Hematopoietic multipotent progenitor cell (in vitro differentiated cells): ENCODE measurements around the gene PRAC1. TPM values are rescaled to one million over a fixed set of nuclear protein-coding genes. Genes with fewer than 3 reads are reported as not detected.
A peak's percentile ranks its signal among the peaks of the same experiment; 100 is the strongest.

Experiments used
- DNase-seq, 3 donors: peaks; one replicate each; pipeline ENCODE4 v3.0.0-alpha.2; 2011 to 2015; ENCODE audit warnings: low read depth in 2 of 3, low spot score in 2 of 3
- total RNA-seq: library from RNA; depleted of rRNA; stranded (reverse); fragments of >200 nt; gene quantifications from one replicate; pipeline ENCODE4 v1.2.3, GENCODE V29; 2012

The PRAC1 gene
- total RNA-seq = not detected

DNA sequence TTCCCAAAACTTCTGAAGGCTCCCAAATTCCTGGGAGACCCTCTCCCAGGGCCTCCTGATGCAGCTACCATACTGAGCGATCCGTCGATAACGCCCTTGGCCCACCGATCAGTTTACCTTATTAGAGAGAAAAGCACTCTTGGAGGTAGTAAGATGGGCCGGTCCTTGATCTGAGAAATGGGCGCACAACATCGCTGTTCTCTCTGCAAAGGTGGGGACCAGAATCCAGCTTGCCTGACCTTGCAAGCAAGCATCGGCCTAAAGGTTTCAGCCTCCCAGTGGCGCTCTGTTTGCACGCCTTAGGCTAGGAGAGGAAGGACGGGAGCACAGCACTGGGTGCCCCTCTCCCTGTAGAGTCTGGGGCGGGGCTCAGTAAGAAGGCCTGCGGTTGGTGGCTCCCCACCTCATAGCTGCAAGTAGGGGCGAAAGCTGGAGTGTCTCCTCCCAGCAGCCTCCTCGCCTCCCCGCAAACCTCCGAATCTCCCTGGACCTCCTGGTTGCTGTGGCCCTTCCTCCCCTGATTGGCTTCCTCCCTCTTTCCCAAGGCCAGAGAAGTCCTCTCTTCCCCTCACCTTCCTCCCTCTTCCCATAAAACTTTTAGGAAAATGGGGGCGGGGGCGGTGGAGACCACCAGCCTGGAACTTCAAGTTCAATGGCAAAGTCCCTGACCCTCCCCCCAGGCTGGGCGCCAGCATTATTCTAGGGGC, at the start of gene PRAC1:
Gene PRAC1 (minus strand): TSS at position 318 of the 707 bp plus-strand sequence. CDS start 126 bp downstream, at position 192.
- no peak for DNase-seq

DNA sequence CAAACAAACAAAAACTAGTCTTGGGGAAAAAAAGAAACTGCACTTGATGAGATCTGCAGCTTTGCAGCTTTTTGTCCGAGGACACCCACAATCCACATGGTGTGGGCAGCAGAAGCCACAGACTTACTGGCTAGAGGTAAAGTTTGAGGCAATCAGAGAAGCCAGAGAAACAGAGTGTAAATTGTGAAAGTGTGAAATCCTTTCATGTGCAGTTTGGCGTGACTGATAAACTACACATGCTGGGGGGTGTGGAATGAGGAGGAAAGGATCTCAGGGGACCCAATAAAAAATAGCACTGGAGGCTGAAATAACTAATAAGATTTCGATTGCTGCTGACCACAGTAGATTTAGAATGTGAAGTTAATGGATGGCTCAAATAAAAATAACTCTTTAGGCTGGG, 48.6 kb upstream of the PRAC1 start:
- no peak for DNase-seq

DNA sequence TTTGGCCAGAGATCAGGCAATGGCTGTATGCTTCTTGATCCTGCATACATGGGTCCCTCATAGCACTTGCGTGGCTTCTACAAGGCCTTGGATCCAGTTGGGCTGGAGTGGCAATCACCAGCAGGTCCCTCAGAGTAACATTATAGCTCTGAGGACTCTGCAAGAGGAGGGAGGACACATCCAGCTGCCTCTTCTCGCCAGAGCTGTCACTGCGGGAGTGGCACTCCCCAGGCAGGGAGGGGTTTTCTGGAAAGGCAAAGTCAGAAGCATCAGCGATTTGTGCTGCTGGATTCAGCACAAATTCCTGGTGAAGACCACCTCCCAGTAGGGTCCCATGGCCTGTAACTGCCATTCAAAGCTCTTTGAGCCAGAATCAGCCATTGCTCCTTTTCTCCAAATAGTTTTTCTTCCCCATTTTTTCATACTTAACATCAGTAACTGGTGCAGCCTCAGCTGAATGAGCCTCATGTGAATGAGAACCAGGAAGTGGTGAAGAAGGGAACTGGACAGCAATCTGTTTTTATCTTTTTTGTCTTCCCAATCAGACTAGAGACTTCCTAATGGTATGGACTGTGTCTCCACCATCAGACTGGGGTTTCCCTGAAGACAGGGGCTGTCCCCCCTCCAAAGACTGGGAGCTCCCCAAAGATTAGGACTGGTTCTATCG, 46.8 kb upstream of the PRAC1 start:
- DNase-seq = no peak

DNA sequence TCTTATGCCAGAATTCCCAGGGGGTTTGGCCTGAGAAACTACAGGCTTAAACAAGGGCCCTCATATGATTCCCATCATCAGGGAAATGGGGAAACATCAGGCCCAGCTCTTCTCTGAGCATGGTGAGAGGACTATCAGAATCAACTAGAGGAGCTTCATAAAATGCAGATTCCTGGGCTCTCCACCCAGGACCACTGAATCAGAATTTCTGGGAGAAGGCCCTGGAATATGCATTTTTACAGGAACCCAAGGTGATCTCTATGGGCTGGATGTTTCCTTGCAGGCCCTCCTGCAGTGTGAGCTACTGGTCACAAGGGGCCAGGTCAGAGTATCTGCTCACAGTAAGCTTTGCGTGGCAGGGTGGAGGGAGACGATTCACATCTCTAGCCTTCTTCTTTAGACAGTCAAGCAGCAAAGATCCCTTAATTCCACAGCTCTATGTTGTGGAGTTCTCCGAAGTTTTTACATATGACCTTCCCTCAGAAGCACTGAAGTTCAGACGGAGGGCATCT, 45.0 kb upstream of the PRAC1 start:
- DNase-seq = no peak

DNA sequence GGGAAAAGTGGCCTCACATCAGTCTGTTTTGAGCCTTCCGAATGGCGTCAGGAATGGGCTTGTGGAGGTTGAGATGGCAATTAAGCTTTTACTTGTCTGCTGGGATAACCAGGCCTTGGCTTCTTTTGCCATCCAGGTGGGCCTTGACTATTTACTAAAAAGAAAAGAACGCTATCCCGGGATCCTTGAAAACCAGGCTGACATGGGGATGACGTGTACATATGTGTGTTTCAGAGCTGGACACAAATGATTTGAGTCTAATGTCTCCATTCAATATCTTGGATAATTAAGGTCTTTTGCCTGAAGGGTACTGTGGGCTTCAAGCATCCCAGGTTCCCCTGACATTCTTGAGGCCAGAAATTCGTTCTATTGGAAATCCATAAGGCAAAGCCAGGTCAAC, 38.8 kb upstream of the PRAC1 start:
- DNase-seq = no peak

DNA sequence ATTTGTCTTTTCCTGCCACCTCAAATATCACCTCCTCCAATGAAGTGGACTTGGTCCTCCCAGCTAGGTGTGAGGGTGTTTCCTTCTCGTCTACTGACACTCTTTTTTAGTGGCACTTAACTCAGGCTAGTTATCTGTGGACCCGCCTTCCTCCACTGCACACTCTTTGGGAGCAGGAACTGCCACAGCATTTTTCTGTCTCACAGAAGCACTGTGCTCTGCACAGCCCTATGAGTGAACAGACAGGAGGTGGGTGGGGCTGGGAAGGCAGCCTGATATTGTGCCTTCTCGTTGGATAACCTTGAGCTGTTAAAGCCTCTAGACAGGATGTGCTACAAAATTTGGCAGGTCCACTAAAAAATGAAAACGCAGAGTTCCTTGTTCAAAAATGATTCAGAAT, 38.1 kb upstream of the PRAC1 start:
- no peak for DNase-seq

DNA sequence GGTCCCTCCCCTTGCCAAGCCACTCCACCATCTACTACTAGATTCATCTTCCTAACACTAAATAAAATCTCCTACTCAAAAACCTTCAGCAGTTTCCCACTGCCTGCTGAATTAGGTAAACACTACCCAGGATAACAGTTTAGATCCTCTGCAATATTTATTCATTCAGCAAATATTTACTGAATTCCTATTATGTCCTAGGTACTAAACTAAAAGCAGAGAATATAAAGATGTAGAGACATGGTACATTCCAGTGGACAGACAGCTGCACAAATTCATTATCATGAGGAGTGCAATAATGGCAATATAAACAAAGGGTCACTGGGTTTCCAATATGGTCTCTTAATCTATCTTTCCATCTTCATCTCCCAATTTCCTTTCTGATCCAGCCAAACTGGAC, 37.0 kb upstream of the PRAC1 start:
- no peak for DNase-seq

DNA sequence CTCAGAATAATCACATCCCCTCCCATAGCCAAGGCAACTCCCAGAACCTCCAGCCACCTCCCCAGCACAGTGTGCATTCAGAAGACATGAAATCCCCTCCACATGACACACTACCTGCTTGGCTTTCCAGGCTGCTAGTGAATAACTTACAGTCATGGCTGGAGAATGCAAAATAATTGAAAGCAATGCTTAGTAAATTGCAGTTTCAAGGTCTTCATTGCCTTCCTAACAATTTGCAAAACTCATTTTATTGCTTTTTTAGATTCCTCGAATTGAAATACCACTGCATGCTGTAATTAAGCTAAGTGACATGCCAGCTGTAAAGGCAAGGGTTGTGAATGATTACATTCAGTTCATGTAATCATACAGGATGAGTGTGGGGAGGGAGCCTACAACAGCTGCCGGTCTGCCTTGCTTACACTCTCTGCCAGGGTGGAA, 35.2 kb upstream of the PRAC1 start:
- DNase-seq = no peak

DNA sequence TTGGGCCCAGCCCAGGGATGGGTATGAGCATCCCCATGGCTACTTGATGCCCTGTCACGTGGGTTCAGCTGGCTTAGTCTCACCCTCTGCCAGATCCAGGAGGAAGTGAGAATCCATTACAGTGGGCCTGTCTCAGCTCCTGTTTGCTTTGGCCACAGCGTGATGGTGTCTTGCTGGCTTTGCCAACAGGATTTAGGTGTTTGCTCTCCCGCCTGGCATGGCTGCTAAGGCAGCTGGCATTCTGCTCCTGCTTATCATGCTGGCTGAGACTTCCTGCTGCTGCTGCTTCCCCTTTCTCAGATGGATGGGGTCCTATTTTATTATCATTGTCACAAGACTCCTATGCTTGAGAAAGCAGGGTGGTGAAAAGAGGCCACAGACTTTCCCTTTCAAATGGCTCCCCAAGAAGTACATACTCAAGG, 34.5 kb upstream of the PRAC1 start:
- peak in 2 of 3 donors; percentile 52 to 68 for DNase-seq

DNA sequence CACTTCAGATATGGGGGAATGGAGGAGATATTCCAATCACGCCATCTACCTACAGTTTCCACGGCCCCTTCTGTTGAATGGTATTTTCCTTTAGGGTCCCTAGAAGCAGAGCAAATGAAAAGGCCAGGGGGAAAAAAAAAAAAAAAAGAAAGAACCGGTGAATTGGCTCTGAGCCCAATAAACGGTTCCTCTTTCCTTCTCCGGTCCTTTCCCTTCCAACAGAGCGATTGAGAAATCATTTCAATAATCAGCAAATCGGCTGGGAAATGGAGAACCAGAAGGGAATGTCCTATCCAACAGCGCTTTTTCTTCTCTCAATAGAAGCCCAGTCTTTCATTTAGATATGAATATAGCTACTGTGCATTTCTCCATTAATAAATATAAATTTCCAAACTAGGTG, 33.0 kb upstream of the PRAC1 start:
- peak in 2 of 3 donors; percentile 38 to 59 for DNase-seq

DNA sequence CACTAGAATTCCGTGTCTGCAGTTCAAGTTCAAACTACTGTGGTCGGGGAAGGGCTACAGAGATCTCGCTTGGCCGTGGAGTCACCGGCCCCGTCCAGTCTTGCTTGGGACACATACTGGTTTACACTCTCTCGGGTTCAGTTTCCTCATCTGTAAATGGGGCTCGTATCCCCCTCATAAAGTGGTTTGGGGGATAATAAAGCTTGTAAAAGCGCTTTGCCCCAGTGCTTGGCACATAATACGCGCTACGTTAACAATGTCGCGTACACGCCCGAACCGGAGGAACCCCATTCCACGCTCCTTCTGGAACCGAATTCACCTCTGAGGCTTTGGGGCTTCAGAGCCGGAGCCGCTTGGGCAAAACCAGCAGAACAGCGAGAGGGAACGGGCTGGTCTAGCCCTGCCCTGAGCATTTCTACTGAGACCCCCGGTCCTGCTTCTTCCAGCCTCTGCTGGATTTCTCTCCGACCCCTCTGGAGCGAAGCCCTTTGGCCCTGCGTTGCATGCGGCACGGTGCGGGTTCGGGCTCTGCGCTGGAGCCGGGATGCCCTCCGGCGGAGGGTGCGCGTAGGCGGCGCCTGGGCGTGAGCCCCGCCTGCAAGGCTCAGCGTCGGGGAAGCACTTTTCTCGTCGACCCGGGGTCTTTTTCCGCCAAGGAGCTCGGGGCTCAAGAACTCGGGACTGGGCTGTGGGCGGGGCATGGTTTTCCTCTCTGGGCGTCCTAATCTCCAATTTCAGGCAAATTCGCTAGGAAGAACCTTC, 32.4 kb upstream of the PRAC1 start:
- DNase-seq = no peak

DNA sequence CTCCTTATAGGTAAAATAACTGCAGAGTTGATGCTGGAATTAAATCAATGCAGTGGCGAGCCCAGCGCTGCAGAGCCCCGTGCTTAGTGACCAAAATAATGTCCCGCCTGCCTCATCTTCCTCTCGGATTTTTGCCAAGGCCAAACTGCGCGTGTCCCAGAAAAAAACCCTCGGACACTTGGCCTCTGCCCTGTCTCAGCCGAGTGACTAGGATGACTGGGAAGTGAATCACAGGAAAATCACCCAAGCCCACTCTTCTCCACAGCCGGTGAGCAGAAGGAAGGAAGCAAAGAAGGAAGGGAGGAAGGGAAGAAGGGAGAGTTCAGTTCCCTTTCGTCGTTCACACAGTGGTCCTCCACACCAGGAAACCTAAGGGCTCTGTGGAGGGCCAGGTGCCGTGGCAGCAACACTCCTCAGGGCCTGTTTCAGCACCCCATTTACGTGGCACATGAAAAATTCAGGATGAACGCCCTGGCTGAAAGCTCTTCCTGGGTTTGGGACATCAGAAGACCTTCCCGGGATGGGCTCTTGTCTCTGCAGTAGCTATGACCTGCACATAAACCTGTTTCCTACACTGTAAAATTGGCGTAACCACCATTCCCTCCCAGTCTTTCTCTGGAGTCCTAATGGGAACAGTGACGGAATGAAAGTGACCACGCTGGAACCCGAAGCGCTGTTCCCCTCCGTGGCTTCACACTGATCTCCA, 31.6 kb upstream of the PRAC1 start:
- DNase-seq = no peak

DNA sequence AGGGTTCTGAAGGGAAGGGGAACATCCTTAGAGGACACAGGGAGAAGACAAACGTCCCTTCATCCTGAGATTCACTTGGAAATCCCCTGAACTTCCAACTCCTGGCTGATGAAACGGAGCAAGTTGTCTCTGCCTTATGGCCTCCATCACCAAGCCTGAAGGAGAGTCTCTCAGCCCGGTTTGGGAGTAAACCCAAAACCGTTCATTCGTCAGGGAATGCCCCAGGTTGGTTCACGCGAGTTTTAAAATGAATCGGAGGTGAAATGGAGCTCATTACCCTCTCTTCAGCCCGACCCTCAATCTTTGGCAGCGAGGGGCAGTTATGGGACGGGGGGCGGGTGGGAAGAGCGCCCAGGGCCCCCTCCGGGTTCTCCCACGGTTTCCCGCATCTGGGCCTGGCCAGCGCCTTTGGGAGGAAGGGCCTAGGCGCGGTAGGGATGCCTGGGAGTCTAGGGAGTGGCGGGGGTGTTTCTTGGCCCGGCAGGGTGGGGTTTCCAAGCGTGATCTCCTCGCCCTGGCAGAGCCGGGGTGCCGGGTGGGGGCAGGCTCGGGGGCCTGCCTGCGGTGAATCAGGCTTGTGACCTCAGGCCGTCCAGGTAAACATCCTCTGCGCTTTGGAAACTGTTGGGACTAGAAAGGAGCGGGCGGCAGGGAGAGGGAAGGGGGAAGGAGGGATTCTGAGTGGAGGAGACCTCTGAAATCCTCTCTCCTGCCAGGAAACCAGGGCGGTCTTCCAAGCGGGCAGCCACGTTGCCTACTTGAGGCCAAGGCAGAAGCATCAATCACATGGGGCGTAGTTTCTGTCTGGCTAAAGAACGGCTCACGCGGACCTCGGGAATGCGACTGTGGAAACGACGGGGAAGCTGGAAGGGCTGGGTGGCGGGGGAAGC, 30.3 kb upstream of the PRAC1 start:
- DNase-seq = no peak

DNA sequence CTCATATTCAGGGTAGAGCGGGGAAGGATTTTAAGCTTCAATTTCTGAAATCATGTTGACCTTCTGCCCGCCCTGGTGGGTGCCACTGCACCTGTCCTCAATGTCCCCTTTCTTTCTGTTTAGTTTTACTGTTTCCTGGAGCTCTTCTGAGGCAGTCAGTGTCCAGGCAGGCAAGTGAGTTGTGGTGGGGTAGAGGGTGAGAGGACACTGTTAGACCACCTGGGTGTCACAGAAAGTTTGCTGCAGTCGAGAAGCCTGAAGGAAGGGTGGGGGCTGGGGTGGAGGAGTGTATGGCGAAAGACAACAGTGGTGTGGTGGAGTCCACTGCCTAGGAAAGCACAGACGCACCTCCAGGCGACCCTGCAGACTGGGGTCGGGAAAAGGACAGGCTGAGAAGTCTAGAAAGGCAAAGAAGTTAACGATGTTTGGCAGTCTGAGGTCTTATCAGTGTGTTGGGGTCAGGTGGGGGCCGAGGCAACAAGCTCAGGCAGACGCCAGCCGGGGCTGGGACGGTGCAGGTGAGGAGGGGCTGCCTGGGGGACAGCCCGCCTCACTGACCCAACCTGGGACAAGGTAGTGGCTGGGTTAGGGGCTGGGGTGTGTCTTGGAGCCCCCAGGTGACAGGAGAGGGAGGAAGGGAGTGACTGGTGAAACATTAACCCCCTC, 29.5 kb upstream of the PRAC1 start:
- DNase-seq = no peak

DNA sequence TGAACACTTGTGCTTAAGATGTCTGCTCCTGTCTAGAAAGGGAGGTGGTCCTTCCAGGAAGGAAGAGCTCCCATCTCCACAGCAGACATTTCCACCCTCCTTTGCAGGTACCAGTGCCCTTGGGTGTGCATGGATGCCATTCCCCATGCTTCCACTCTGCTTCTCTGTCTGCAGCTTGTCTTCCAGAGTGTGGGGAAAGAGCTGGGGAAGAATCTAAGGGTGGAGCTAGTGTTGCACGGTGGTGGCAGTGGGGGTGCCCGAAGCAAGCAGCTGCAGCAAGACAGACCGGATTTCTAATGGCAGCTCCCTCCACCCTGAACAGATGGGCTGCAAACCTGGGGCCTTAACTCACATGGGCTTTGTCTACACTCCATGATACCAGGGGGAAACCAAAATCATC, 28.9 kb upstream of the PRAC1 start:
- DNase-seq = no peak

DNA sequence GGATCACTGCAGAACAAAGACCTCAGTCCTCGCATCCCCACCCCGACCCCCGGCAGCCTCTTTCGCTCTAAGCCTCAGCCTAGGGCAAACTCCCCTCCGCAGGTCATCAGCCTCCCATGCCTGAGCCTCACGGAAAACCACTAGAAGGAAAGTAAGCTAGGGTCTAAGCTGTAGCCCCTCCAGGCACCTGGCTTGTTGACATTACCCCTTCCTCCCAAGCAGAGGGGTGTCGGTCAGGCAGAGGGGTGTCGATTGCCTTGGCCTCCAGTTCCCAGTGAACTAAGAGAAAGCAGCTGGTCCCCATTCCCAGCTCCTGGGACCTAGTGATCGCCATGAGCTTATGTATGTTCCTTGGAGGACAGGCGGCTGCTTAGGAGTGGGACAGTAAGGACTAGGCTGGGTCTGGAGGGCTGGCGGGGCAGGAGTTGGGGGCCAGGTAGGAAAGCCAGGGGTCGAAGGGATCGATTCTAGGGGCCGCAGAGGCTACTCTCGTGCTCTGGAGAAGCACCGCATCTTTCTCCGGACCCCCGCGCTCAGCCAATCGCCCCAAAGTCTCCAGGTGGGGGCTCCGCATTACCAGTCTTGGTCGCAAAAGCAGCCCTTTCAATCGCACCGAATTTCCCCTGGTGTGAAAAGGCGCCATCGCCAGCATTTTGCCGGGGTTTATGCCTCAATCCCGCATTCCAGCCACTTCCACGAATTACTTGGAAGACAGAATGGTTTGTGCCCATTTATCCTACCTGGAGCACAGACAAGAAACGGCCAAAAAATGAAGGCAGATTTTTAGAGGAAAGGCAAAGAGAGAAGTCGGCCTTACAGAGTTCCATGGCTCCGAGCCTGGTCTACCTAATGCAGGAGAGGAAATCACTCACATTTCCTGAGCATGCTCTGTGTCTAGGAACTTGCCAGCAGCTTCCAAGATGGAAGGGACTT, 27.6 kb upstream of the PRAC1 start:
- no peak for DNase-seq

DNA sequence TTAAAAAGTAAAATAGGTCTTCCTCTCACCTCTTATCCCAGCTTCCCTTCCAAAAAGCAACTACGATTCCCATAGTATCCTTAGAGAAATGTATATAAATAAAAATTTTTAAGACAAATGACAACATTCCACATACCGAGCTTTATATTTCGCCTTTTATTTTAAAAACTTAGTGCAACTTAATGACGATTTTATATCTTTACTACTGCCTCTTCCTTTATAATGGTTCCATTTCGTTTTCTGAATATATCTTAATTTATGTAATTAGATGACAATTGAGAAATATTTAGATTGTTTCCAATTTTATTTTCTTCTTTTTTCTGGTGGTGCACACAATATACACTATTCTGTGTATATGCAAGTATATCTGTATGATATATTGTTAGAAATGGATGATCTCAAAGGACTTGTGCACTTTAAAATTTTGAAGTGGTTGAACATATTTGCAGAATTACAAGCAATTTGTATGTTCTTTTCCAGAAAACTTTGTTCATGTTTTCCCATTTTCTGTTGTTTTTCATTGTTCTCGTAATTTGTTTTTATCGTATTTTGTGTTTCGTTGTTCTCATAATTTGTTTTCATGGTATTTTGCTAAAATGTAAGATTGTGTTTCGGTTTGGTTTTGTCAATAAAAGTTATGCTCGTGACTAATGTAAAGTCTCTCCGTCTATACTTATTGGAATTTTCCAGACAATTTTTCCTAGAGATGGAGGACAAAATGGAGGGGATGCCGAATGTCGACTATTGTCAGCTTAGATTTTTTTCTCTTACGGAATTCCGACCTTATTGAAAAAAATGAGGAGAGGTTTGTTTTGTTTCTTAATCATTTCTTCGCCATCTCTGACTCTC, 26.6 kb upstream of the PRAC1 start:
- DNase-seq = no peak
